OCI-LY3 (cell line): Measurements from ENCODE around the gene PITPNC1.

Experiments
- CTCF ChIP-seq: fragments of 200-600, 300-600 bp; sonication (generic); IDR thresholded peaks from 2 replicates; pipeline ENCODE4 v1.5.1; 2014; ENCODE audit warnings: antibody characterized with exemption, low read length, low read depth
- EZH2phosphoT487 ChIP-seq: fragments of 200-600 bp; shearing (Covaris generic); IDR thresholded peaks from 2 replicates; pipeline ENCODE4 v1.6.1; 2018; ENCODE audit warnings: antibody characterized with exemption, mixed run types, low read depth

DNA sequence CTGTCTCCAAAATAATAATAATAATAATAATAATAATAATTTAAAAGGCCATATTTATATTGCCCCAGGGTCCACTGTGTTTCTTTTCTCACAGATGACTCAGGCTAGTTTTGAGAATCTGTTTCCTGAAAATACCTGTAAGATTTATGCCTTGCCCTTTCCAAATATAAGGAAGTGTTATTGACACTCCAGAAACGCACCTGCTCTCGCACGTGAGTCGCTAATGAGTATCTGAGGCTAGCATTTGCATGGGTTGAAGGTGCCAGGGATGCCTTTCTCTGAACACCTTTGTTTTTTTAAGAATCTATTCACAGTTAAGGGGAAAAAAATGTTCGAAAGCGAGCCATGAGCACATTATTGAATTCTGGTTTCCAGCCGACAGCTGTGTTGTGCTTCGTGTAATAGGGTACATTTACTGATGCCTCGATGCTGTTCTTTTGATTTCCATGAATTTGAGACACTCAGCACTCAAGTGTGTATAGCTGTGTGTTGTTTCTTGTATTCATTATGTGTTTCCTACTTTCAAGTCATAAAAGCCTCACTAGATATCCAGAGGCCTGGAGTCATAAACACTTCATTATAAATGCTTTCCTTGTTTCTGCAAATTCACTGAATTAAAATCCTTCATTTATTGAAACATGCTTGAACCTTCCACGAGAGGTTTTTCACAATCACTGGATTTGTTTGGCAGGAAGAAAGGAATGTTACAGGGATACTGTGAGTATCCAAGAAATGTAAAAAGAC is 295.7 kb downstream of the PITPNC1 start:
- TF ChIP-seq CTCF = no peak
- TF ChIP-seq EZH2phosphoT487 = no peak
